Measurements from ENCODE around the gene PDE10A. TPM values are rescaled to one million over a fixed set of nuclear protein-coding genes. Genes with fewer than 3 reads are reported as not detected.

Gene PDE10A
- total RNA-seq, 1 experiment from 2014 or later: 0.31 TPM

DNA sequence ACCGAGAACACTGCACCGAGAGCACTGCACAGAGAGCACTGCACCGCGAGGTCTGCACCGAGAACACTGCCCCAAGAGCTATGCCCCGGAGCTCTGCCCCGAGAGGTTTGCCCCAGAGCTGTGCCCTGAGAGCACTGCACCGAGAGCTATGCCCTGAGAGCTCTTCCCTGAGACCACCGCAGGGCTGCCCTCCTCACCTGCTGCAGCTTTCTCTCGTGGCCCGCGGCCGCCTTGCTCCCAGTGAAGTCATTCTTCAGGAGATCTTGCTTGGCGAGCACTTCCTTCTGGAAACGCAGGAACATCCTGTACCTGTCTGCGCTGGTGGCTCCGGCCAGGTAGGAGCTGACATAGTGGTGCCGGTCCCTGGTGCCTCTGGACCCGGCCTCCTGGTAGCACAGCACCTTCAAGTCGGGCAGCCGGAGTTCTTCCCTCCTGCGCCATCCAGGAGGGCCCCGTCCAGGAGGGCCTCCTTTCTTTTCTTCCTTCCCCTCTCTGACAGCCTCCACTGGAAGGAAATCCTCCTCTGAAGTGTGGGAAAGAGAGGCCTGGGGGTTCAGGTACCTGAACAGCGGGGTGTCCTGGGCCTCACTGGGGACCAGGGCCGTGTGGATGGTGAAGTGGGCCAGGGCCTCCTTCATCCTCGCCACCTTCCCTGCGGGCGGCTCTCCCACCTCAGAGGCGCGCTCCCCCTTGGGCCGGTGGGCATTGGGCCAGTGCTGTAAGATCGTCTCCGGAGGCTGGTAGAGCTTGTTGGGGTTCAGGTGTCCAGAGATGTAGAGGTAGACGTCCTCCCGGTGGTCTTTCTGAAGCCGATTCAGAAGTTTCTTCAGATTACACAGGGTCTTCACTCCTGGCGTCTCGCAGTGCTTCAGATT, 361.4 kb downstream of the PDE10A start:
- Histone ChIP-seq H2BK12ac (ENCODE audit: insufficient read length, low read depth, low read length) (no peak overlapping the region), H3K27me3 (ENCODE audit: insufficient read depth, low read length) (no peaks in the 10 kb centered on the region), H2BK120ac (ENCODE audit: low read depth, low read length, poor library complexity, severe bottlenecking) (no peak overlapping the region), H3K4me1 (ENCODE audit: insufficient read depth, low read length) (no peaks in the 10 kb centered on the region), H3K79me1 (ENCODE audit: insufficient read depth, low read depth, low read length, poor library complexity, severe bottlenecking) (no peaks in the 10 kb centered on the region), H4K91ac (ENCODE audit: insufficient read length, low read depth, low read length) (no peak overlapping the region), H3K9me3 (ENCODE audit: control insufficient read depth, low read depth, low read length) (no peaks in the 10 kb centered on the region), H4K5ac (ENCODE audit: insufficient read length, low read depth, low read length) (no peak overlapping the region), H3K56ac (ENCODE audit: insufficient read length, low read depth, low read length) (no peak overlapping the region), H3K9ac (ENCODE audit: extremely low read depth, insufficient read length, low read length) (no peak overlapping the region), H4K20me1 (ENCODE audit: control insufficient read depth, insufficient read depth, insufficient read length) (no peaks in the 10 kb centered on the region), H3K23me2 (ENCODE audit: insufficient read length, low read depth, low read length, poor library complexity, severe bottlenecking) (no peaks in the 10 kb centered on the region), H3K23ac (ENCODE audit: insufficient read length, low read depth, low read length) (no peak overlapping the region), H3K79me2 (ENCODE audit: insufficient read depth, low read length) (no peaks in the 10 kb centered on the region), H3K27ac (ENCODE audit: insufficient read length, low read depth, low read length) (no peak overlapping the region), H4K8ac (replicated peaks; ENCODE audit: insufficient read length, low read depth, low read length) (no peak overlapping the region), H2AK5ac (ENCODE audit: insufficient read length, low read length) (no peak overlapping the region), H3K4me2 (ENCODE audit: insufficient read depth, insufficient read length, low read length) (no peak overlapping the region), H2AFZ (ENCODE audit: low read length) (no peak overlapping the region), H3K14ac (ENCODE audit: insufficient read depth, low read length) (no peak overlapping the region), H2BK15ac (ENCODE audit: low read depth, low read length) (no peak overlapping the region), H3K18ac (ENCODE audit: insufficient read length, low read depth, low read length) (no peak overlapping the region), H2BK20ac (ENCODE audit: low read depth, low read length, poor library complexity, severe bottlenecking) (no peak overlapping the region), H2BK5ac (ENCODE audit: insufficient read length, low read length) (no peak overlapping the region), H3T11ph (ENCODE audit: low read length) (no peak overlapping the region), H3K4ac (ENCODE audit: low read depth, low read length) (no peak overlapping the region)
- WGBS (ENCODE audit: extremely low coverage, insufficient read length, low lambda C conversion rate): no CpG with 5 or more reads among the region's 38 CpGs
- Mint-ChIP-seq H3K27me3 (ENCODE audit: low read depth) (peaks cover 2% of the 10 kb centered on the region), H3K4me1 (0 out of 4 replicates have a peak, but pooled peaks cover 0 to 7% of the 10 kb centered on the region in 2 experiments), H3K36me3 (ENCODE audit: insufficient read depth in 1 of 3, low read depth in 3 of 3) (no peaks in the 10 kb centered on the region), H3K9me3 (no peaks in the 10 kb centered on the region), H3K4me3 (no peak overlapping the region), H3K27ac (no peak overlapping the region; a peak in 1 of 7 replicates)
- DNase-seq: no peak
- TF ChIP-seq, protein P1, sequence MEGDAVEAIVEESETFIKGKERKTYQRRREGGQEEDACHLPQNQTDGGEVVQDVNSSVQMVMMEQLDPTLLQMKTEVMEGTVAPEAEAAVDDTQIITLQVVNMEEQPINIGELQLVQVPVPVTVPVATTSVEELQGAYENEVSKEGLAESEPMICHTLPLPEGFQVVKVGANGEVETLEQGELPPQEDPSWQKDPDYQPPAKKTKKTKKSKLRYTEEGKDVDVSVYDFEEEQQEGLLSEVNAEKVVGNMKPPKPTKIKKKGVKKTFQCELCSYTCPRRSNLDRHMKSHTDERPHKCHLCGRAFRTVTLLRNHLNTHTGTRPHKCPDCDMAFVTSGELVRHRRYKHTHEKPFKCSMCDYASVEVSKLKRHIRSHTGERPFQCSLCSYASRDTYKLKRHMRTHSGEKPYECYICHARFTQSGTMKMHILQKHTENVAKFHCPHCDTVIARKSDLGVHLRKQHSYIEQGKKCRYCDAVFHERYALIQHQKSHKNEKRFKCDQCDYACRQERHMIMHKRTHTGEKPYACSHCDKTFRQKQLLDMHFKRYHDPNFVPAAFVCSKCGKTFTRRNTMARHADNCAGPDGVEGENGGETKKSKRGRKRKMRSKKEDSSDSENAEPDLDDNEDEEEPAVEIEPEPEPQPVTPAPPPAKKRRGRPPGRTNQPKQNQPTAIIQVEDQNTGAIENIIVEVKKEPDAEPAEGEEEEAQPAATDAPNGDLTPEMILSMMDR (conservative IDR thresholded peaks at IDR 0.05): no peak

Measured in H9 (cell line).